GM12878 (cell line): ENCODE data around the gene FIBIN.

ENCODE experiments used
- EZH2 ChIP-seq: IDR thresholded peaks from 2 replicates; pipeline ENCODE4 v1.6.1; 2012; ENCODE audit warnings: low read depth, mild to moderate bottlenecking, control low read depth, inconsistent platforms, low read length, borderline replicate concordance; ENCODE audit not compliant: control insufficient read depth
- MEF2A ChIP-seq: IDR thresholded peaks from 2 replicates; pipeline ENCODE4 v1.6.1; 2011; ENCODE audit warnings: low read depth, mild to moderate bottlenecking, low read length, moderate library complexity; ENCODE audit not compliant: insufficient read depth
- POLR2A ChIP-seq: IDR thresholded peaks from 2 replicates; pipeline ENCODE4 v1.6.1; 2011; ENCODE audit warnings: low read depth, mild to moderate bottlenecking, low read length
- TF ChIP-seq, protein P1 (sequence below): IDR thresholded peaks from 2 replicates; pipeline ENCODE4 v1.6.1; 2012; ENCODE audit warnings: mild to moderate bottlenecking, low read depth, low read length
- TF ChIP-seq, protein P2 (sequence below), 3 experiments: IDR thresholded peaks in 2 of 3; conservative IDR thresholded peaks in 1 of 3; 2 replicates each; pipeline ENCODE4 v1.5.1; 2011; ENCODE audit warnings: low read depth in 3 of 3, low read length in 3 of 3, mild to moderate bottlenecking in 3 of 3, control low read depth in 2 of 3, moderate library complexity in 2 of 3, inconsistent platforms in 1 of 3, mixed read lengths in 1 of 3; ENCODE audit not compliant: control insufficient read depth in 2 of 3, insufficient read depth in 1 of 3; ENCODE audit errors: extremely low read depth in 1 of 3

DNA sequence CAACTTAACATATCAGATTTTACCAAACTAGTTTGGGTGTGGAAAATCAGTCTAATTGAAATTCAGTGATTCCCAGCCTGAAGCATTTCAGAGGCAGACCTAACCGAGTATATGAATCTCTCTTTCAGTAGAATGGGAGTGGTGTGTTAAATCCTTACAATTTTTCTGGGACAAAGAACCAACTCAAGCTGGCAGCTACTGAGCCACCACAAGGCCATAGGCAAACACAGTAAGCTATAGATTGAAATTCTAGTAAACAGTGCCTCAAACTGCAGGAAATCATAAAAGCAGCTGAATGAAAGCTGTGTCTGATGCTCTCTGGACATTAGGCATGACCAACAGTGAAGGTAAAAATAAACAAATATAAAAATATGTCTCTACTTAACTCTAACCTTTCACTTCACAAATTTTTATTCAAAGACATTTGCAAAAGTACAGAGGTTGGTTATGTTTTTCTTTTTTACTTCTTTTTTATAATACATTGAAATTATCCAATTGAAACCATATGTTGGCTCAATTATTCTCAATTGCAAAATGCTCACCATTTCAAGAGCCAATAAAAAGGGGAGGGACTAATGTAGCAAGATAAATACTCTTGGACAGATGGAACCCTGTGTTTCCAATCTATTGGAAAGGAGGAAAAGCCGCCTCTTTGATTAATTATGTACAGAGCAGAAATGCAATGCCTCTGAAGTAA, 35.8 kb upstream of the FIBIN start:
- TF ChIP-seq POLR2A: no peak
- TF ChIP-seq EZH2: no peak
- TF ChIP-seq, protein P1, sequence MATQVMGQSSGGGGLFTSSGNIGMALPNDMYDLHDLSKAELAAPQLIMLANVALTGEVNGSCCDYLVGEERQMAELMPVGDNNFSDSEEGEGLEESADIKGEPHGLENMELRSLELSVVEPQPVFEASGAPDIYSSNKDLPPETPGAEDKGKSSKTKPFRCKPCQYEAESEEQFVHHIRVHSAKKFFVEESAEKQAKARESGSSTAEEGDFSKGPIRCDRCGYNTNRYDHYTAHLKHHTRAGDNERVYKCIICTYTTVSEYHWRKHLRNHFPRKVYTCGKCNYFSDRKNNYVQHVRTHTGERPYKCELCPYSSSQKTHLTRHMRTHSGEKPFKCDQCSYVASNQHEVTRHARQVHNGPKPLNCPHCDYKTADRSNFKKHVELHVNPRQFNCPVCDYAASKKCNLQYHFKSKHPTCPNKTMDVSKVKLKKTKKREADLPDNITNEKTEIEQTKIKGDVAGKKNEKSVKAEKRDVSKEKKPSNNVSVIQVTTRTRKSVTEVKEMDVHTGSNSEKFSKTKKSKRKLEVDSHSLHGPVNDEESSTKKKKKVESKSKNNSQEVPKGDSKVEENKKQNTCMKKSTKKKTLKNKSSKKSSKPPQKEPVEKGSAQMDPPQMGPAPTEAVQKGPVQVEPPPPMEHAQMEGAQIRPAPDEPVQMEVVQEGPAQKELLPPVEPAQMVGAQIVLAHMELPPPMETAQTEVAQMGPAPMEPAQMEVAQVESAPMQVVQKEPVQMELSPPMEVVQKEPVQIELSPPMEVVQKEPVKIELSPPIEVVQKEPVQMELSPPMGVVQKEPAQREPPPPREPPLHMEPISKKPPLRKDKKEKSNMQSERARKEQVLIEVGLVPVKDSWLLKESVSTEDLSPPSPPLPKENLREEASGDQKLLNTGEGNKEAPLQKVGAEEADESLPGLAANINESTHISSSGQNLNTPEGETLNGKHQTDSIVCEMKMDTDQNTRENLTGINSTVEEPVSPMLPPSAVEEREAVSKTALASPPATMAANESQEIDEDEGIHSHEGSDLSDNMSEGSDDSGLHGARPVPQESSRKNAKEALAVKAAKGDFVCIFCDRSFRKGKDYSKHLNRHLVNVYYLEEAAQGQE: no peak
- TF ChIP-seq, protein P2, sequence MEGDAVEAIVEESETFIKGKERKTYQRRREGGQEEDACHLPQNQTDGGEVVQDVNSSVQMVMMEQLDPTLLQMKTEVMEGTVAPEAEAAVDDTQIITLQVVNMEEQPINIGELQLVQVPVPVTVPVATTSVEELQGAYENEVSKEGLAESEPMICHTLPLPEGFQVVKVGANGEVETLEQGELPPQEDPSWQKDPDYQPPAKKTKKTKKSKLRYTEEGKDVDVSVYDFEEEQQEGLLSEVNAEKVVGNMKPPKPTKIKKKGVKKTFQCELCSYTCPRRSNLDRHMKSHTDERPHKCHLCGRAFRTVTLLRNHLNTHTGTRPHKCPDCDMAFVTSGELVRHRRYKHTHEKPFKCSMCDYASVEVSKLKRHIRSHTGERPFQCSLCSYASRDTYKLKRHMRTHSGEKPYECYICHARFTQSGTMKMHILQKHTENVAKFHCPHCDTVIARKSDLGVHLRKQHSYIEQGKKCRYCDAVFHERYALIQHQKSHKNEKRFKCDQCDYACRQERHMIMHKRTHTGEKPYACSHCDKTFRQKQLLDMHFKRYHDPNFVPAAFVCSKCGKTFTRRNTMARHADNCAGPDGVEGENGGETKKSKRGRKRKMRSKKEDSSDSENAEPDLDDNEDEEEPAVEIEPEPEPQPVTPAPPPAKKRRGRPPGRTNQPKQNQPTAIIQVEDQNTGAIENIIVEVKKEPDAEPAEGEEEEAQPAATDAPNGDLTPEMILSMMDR (IDR thresholded peaks at IDR 0.05 in 2 of 3, conservative IDR thresholded peaks at IDR 0.05 in 1 of 3; ENCODE audit: control insufficient read depth in 2 of 3, extremely low read depth in 1 of 3, insufficient read depth in 1 of 3, low read depth in 3 of 3, low read length in 3 of 3): no peak
- TF ChIP-seq MEF2A: no peak
